IPS DF 6.9 (cell line): ENCODE data around the gene GBX2.

Source experiments
- DNase-seq: peaks from one replicate; pipeline ENCODE4 v3.0.0-alpha.2; 2013; ENCODE audit warnings: low read depth, low spot score
- H3K27ac ChIP-seq: one replicate; pipeline ENCODE4 v1.5.1; 2013; ENCODE audit warnings: low read length, control low read depth
- H3K27me3 ChIP-seq: 2 replicates; pipeline ENCODE4 v1.6.1; 2013; ENCODE audit warnings: mild to moderate bottlenecking, low read length; ENCODE audit not compliant: control insufficient read depth, insufficient read depth
- H3K36me3 ChIP-seq: 2 replicates; pipeline ENCODE4 v1.6.1; 2013; ENCODE audit warnings: low read length; ENCODE audit not compliant: control insufficient read depth, insufficient read depth
- H3K4me1 ChIP-seq: 2 replicates; pipeline ENCODE4 v1.6.1; 2013; ENCODE audit warnings: low read length; ENCODE audit not compliant: control insufficient read depth, insufficient read depth
- H3K4me3 ChIP-seq: 2 replicates; pipeline ENCODE4 v1.5.1; 2013; ENCODE audit warnings: mild to moderate bottlenecking, low read length
- H3K9me3 ChIP-seq: 2 replicates; pipeline ENCODE4 v1.6.1; 2013; ENCODE audit warnings: low read length, inconsistent platforms; ENCODE audit not compliant: control insufficient read depth, insufficient read depth
- WGBS: extraction: QIAGEN DNeasy Blood & Tissue Kit; methylation state at CpG from one replicate; pipeline ENCODE4 v1.1.7; 2013; ENCODE audit warnings: mixed read lengths, missing lambda C conversion rate; ENCODE audit not compliant: insufficient read length, insufficient coverage; 5-methylcytosine and 5-hydroxymethylcytosine counted together

Gene GBX2

DNA sequence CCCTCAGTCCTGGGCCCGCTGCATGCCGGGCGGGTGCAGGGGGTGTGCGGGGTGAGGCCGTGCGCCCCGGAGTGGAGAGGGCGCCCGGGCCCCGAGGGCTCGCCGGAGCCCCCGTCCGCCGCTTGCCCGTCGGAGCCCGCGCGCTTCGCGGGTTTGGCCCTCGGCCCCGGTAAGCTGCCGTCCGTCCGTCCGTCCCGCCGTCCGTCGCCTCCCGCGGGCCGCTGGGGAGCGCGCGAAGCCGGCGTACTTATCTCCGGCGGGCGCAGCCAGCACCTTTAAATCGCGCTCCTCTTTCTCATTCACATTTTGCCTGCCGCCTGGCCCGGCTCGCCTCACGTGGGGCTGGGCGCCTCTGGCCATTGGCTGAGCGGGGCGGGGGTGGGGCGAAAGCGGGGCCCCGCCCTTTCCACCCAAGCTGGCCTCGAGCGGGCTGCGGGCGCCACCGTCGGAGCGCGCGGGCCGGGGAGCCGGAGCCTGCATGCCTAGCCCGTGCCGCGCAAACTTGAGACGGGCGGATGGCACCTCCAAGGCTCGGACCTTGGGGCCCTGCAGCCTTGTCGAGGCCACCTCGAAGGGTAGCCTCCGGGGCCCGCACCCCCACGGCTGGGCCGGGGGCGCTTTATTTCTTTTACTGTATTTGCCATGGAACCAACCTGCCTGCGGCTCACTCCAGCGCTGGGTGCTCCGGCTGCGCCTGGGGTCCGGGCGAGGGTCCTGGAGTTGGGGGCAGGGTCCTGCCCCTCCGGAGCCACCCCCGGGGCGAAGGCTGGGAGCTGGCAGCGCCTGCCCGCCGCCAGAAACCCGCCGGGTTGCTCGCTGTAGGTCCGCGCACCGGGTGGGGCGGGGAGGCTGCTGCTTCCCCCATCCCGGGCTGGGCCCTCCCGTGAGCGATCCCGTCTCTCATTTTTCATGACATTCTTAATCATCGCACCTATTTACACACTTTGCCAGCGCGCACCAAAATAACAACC, at the start of gene GBX2:
GBX2 (minus strand) TSS at position 277 of the 971 bp plus-strand sequence. CDS start 415 bp downstream, outside the sequence.
- Histone ChIP-seq H3K4me1 (peaks cover 12% of the 10 kb centered on the region), H3K27me3 (peaks cover 80% of the 10 kb centered on the region), H3K36me3 (no peaks in the 10 kb centered on the region), H3K9me3 (no peaks in the 10 kb centered on the region), H3K27ac (no peak within 1 kb of the TSS), H3K4me3 (peak within 1 kb of the TSS; percentile 35; the same call in 1 of the 2 replicates)
- no CpG with 5 or more reads among the region's 105 CpGs for WGBS
- DNase-seq, result no peak

DNA sequence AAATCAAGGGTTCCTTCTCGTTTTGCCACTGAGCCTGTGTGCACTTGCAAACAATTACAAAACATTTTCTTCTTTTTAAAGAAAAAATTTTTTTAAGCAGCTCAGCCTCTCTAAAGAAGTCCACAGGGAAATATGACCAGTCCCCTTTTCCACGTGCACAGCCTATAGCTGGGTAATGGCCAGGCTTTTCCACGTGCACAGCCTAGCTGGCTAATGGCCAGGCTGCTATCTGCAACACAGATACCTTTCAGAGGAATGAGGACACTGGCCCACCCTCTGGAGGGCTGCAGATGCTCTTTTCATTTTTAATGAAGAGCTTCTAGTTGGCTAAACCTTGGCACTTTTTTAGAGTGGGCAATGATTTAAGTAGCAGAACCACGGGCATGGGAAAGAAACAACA, 49.7 kb upstream of the GBX2 start:
- no peak for DNase-seq

GRCh38 chr2:236216711-236217110, 48.5 kb upstream of the GBX2 start:
- Histone ChIP-seq H3K9me3 (no peaks in the 10 kb centered on the region), H3K27ac (no peak overlapping the region), H3K4me3 (no peak overlapping the region), H3K4me1 (no peaks in the 10 kb centered on the region; the same call in 1 of the 2 replicates), H3K36me3 (no peaks in the 10 kb centered on the region; the same call in 1 of the 2 replicates), H3K27me3 (no peaks in the 10 kb centered on the region)
- DNase-seq, result no peak
- no CpG with 5 or more reads among the region's 7 CpGs for WGBS

More for the DNA sequence above, 49.7 kb upstream of the GBX2 start:
- H3K4me3 ChIP-seq, result no peak overlapping the region
- H3K36me3 ChIP-seq, result no peaks in the 10 kb centered on the region; the same call in 1 of the 2 replicates
- no CpG with 5 or more reads among the region's 4 CpGs for WGBS
- no peaks in the 10 kb centered on the region for H3K27me3 ChIP-seq
- no peaks in the 10 kb centered on the region; the same call in 1 of the 2 replicates for H3K4me1 ChIP-seq
- H3K27ac ChIP-seq, result no peak overlapping the region
- no peaks in the 10 kb centered on the region for H3K9me3 ChIP-seq

DNA sequence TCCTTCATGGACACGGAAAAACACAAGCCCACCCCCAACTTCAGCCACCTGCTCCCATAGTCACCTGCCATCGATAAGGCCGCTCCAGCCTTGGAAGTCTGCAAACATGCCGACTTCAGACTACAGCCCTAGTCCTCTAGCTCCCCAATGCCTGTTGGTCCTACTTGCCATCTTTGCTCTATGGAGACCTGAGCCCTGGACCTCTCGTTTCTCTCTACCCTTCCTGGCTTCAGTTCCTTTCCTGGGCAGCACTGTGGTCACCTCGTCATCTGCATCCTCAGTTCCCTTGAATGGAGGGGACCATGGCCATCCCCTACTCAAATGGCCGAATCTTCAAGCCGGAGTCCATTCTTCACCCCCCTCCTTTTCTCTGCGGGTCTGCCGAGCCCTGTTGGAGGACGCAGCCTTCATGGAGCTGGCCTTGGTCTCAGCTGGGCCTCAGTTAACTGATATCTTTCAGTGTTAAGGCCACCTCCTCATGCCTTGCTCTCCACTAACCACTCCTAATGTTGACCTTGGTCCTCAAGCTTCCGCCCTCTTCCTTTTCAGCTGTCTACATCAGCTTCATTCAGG, 47.7 kb upstream of the GBX2 start:
- no CpG with 5 or more reads among the region's 12 CpGs for WGBS
- Histone ChIP-seq H3K4me1 (no peaks in the 10 kb centered on the region; the same call in 1 of the 2 replicates), H3K4me3 (no peak overlapping the region), H3K27ac (no peak overlapping the region), H3K27me3 (no peaks in the 10 kb centered on the region), H3K36me3 (no peaks in the 10 kb centered on the region; the same call in 1 of the 2 replicates), H3K9me3 (no peaks in the 10 kb centered on the region)
- DNase-seq, result no peak

DNA sequence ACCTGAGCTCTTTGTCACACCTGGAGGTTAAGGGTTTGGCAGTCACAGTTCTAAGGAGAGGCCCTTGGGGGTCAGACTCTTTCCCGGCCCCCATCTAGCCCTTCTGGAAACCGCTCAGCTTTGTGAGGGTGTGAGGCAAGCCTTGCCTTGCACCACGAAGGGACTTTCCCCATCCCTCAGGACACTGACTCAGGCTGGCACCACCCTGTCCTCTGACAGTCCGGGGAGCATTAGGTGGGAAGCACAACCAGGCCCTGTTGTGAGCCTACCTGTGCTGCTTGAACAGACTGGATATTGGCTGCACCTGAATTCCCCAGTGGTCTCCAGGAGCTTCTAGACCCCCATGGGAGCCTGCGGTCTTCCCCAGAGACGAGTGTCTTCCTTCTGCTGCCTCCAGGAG, 47.0 kb upstream of the GBX2 start:
- H3K4me3 ChIP-seq, result no peak overlapping the region
- no peak overlapping the region for H3K27ac ChIP-seq
- no peaks in the 10 kb centered on the region; the same call in 1 of the 2 replicates for H3K36me3 ChIP-seq
- DNase-seq, result no peak
- no peaks in the 10 kb centered on the region for H3K27me3 ChIP-seq
- no peaks in the 10 kb centered on the region for H3K9me3 ChIP-seq
- WGBS, result no CpG with 5 or more reads among the region's 6 CpGs
- no peaks in the 10 kb centered on the region; the same call in 1 of the 2 replicates for H3K4me1 ChIP-seq

- DNase-seq, result no peak
- H3K4me1 ChIP-seq, result no peaks in the 10 kb centered on the region; the same call in 1 of the 2 replicates
- no CpG with 5 or more reads among the region's 92 CpGs for WGBS
- H3K9me3 ChIP-seq, result no peaks in the 10 kb centered on the region
- H3K36me3 ChIP-seq, result no peaks in the 10 kb centered on the region; the same call in 1 of the 2 replicates
- no peaks in the 10 kb centered on the region for H3K27me3 ChIP-seq
- H3K27ac ChIP-seq, result no peak overlapping the region
- no peak overlapping the region for H3K4me3 ChIP-seq
These were observed 46.3 kb upstream of the GBX2 start for GRCh38 chr2:236214376-236214995.

GRCh38 chr2:236211296-236211695, 43.1 kb upstream of the GBX2 start:
- H3K4me1 ChIP-seq, result no peaks in the 10 kb centered on the region; the same call in 1 of the 2 replicates
- no peaks in the 10 kb centered on the region; the same call in 1 of the 2 replicates for H3K36me3 ChIP-seq
- no peaks in the 10 kb centered on the region for H3K27me3 ChIP-seq
- H3K27ac ChIP-seq, result no peak overlapping the region
- DNase-seq, result no peak
- H3K4me3 ChIP-seq, result no peak overlapping the region
- no CpG with 5 or more reads among the region's 25 CpGs for WGBS
- no peaks in the 10 kb centered on the region for H3K9me3 ChIP-seq

DNA sequence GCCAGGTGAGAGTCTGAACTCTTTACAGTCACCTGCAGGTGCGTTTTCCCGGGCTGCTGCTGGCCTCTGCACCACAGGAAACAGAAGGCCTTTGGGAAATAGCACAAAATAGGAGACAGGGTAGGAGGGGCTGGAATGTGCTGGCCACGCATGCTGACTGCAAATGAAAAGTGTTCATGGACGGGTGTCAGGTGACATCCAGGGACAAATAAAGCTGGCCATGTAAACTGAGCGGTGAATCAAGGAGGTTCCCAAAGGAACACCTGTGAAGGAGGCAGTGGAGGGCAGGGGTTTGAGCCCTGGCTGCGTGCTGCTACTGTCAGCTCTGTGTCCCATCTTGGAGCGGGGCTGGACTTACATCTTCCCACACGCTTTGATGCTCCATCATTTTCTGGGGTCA, 42.4 kb upstream of the GBX2 start:
- WGBS, result no CpG with 5 or more reads among the region's 8 CpGs
- DNase-seq, result no peak

GRCh38 chr2:236209996-236210395, 41.8 kb upstream of the GBX2 start:
- Histone ChIP-seq H3K9me3 (no peaks in the 10 kb centered on the region), H3K27me3 (no peaks in the 10 kb centered on the region), H3K27ac (no peak overlapping the region), H3K4me3 (no peak overlapping the region), H3K4me1 (no peaks in the 10 kb centered on the region; the same call in 1 of the 2 replicates), H3K36me3 (no peaks in the 10 kb centered on the region; the same call in 1 of the 2 replicates)
- DNase-seq, result no peak
- no CpG with 5 or more reads among the region's 5 CpGs for WGBS

More for the DNA sequence above, 42.4 kb upstream of the GBX2 start:
- H3K9me3 ChIP-seq, result no peaks in the 10 kb centered on the region
- no peak overlapping the region for H3K4me3 ChIP-seq
- H3K36me3 ChIP-seq, result no peaks in the 10 kb centered on the region; the same call in 1 of the 2 replicates
- no peaks in the 10 kb centered on the region; the same call in 1 of the 2 replicates for H3K4me1 ChIP-seq
- H3K27ac ChIP-seq, result no peak overlapping the region
- no peaks in the 10 kb centered on the region for H3K27me3 ChIP-seq

GRCh38 chr2:236209535-236209934, 41.3 kb upstream of the GBX2 start:
- Histone ChIP-seq H3K4me3 (no peak overlapping the region), H3K27ac (no peak overlapping the region), H3K9me3 (no peaks in the 10 kb centered on the region), H3K36me3 (no peaks in the 10 kb centered on the region; the same call in 1 of the 2 replicates), H3K27me3 (no peaks in the 10 kb centered on the region), H3K4me1 (no peaks in the 10 kb centered on the region; the same call in 1 of the 2 replicates)
- peak; percentile 7 for DNase-seq
- WGBS, result no CpG with 5 or more reads among the region's 6 CpGs
